Naive B cell (primary cell): ENCODE results near the gene ARIH2. TPM values are rescaled to one million over a fixed set of nuclear protein-coding genes. Genes with fewer than 3 reads are reported as not detected.

Experiments
- ATAC-seq, 2 donors: fragments of 150-1000 bp; cut with Tn5 transposase; 2 replicates each; pipeline ENCODE4 v1.10.0; 2021; ENCODE audit warnings: low read depth in 2 of 2, mild to moderate bottlenecking in 2 of 2, moderate library complexity in 2 of 2
- DNase-seq: peaks from one replicate; pipeline ENCODE4 v3.0.0; 2022
- H3K27ac Mint-ChIP-seq, 6 donors: one replicate each; pipeline ENCODE4 v1.8.0; 2020 to 2022; ENCODE audit warnings: mild to moderate bottlenecking in 6 of 6, mixed read lengths in 6 of 6, moderate library complexity in 5 of 6, inconsistent platforms in 2 of 6
- H3K27me3 Mint-ChIP-seq, 3 donors: one replicate each; pipeline ENCODE4 v1.8.0; 2021 to 2022; ENCODE audit warnings: mixed read lengths in 3 of 3, mild to moderate bottlenecking in 1 of 3
- H3K36me3 Mint-ChIP-seq, 2 donors: one replicate each; pipeline ENCODE4 v1.8.0; 2020 to 2022; ENCODE audit warnings: mixed read lengths in 2 of 2, inconsistent platforms in 1 of 2, mild to moderate bottlenecking in 1 of 2
- H3K4me1 Mint-ChIP-seq, 3 donors: one replicate each; pipeline ENCODE4 v1.8.0; 2020 to 2022; ENCODE audit warnings: mixed read lengths in 3 of 3, inconsistent platforms in 1 of 3, mild to moderate bottlenecking in 1 of 3, moderate library complexity in 1 of 3
- H3K4me3 Mint-ChIP-seq, 8 donors: one replicate each; pipeline ENCODE4 v1.8.0; 2020 to 2022; ENCODE audit warnings: mild to moderate bottlenecking in 8 of 8, mixed read lengths in 8 of 8, moderate library complexity in 8 of 8, inconsistent platforms in 2 of 8
- H3K9me3 Mint-ChIP-seq, 7 donors: one replicate each; pipeline ENCODE4 v1.8.0; 2020 to 2022; ENCODE audit warnings: mixed read lengths in 7 of 7, mild to moderate bottlenecking in 5 of 7, inconsistent platforms in 2 of 7, moderate library complexity in 1 of 7
- polyA plus RNA-seq, 6 donors: library from polyadenylated mRNA; unstranded; fragments of 300-500 nt; fragmentation: Illumina TruSeq; gene quantifications; one replicate each; pipeline ENCODE4 v1.2.3, GENCODE V29; 2021; ENCODE audit warnings: low read depth in 6 of 6

ARIH2 gene
- polyA plus RNA-seq, 6 donors from 2014 or later = 109 to 192 (median 122) TPM

- ATAC-seq (no peak), DNase-seq (no peak)
- H3K4me1 Mint-ChIP-seq = peaks cover 0 to 2% (median 0%) of the 10 kb centered on the region in 3 donors
- no peaks in the 10 kb centered on the region for H3K27me3 Mint-ChIP-seq
- H3K36me3 Mint-ChIP-seq = peaks cover 8 to 24% of the 10 kb centered on the region in 2 donors
- peak overlapping the region in 1 of 6 donors; percentile 92 for H3K27ac Mint-ChIP-seq
- no peak overlapping the region for H3K4me3 Mint-ChIP-seq
- H3K9me3 Mint-ChIP-seq = no peaks in the 10 kb centered on the region
Measured at GRCh38 chr3:48966367-48966766, 47.7 kb downstream of the ARIH2 start.

GRCh38 chr3:48966876-48967361 lies 48.3 kb downstream of the ARIH2 start:
- Mint-ChIP-seq H3K27ac (peak overlapping the region in 1 of 6 donors; percentile 39), H3K36me3 (peaks cover 8 to 30% of the 10 kb centered on the region in 2 donors)

GRCh38 chr3:48970586-48970985 lies 51.9 kb downstream of the ARIH2 start:
- Mint-ChIP-seq H3K9me3 (no peaks in the 10 kb centered on the region), H3K4me1 (peaks cover 0 to 2% (median 0%) of the 10 kb centered on the region in 3 donors), H3K36me3 (peaks cover 8 to 18% of the 10 kb centered on the region in 2 donors), H3K27me3 (no peaks in the 10 kb centered on the region), H3K4me3 (no peak overlapping the region), H3K27ac (no peak overlapping the region)
- ATAC-seq = no peak
- DNase-seq = no peak

More at GRCh38 chr3:48966876-48967361, 48.3 kb downstream of the ARIH2 start:
- Mint-ChIP-seq H3K4me3 (no peak overlapping the region), H3K9me3 (no peaks in the 10 kb centered on the region), H3K27me3 (no peaks in the 10 kb centered on the region), H3K4me1 (peaks cover 0 to 2% (median 0%) of the 10 kb centered on the region in 3 donors)
- DNase-seq (no peak), ATAC-seq (no peak)

- Mint-ChIP-seq H3K36me3 (peaks cover 12 to 22% of the 10 kb centered on the region in 2 donors), H3K27ac (peak overlapping the region in 1 of 6 donors; percentile 90), H3K4me1 (no peaks in the 10 kb centered on the region), H3K4me3 (no peak overlapping the region), H3K27me3 (no peaks in the 10 kb centered on the region), H3K9me3 (no peaks in the 10 kb centered on the region)
- DNase-seq (no peak), ATAC-seq (no peak)
Measured at GRCh38 chr3:48974076-48974864, 55.6 kb downstream of the ARIH2 start.

- Mint-ChIP-seq H3K9me3 (no peaks in the 10 kb centered on the region), H3K27ac (peak overlapping the region in 2 of 6 donors; percentile 26 to 80), H3K27me3 (no peaks in the 10 kb centered on the region), H3K4me1 (no peaks in the 10 kb centered on the region), H3K4me3 (no peak overlapping the region), H3K36me3 (peaks cover 8 to 23% of the 10 kb centered on the region in 2 donors)
- DNase-seq (no peak), ATAC-seq (no peak)
Measured at GRCh38 chr3:48979451-48979850, 60.8 kb downstream of the ARIH2 start.

GRCh38 chr3:48980295-48980694 lies 61.7 kb downstream of the ARIH2 start:
- peaks cover 8 to 23% of the 10 kb centered on the region in 2 donors for H3K36me3 Mint-ChIP-seq
- no peak for ATAC-seq
- H3K27ac Mint-ChIP-seq = no peak overlapping the region

GRCh38 chr3:48982016-48982415 lies 63.4 kb downstream of the ARIH2 start:
- Mint-ChIP-seq H3K36me3 (peaks cover 8 to 23% of the 10 kb centered on the region in 2 donors), H3K9me3 (no peaks in the 10 kb centered on the region), H3K4me3 (no peak overlapping the region), H3K4me1 (no peaks in the 10 kb centered on the region), H3K27ac (no peak overlapping the region), H3K27me3 (no peaks in the 10 kb centered on the region)
- DNase-seq (no peak), ATAC-seq (no peak)

More at GRCh38 chr3:48980295-48980694, 61.7 kb downstream of the ARIH2 start:
- Mint-ChIP-seq H3K27me3 (no peaks in the 10 kb centered on the region), H3K4me3 (no peak overlapping the region), H3K9me3 (no peaks in the 10 kb centered on the region), H3K4me1 (no peaks in the 10 kb centered on the region)
- DNase-seq = no peak

GRCh38 chr3:48982686-48983085 lies 64.0 kb downstream of the ARIH2 start:
- DNase-seq (no peak), ATAC-seq (no peak)
- Mint-ChIP-seq H3K36me3 (peaks cover 8 to 23% of the 10 kb centered on the region in 2 donors), H3K27ac (peak overlapping the region in 1 of 6 donors; percentile 39), H3K4me3 (peak overlapping the region in 1 of 8 donors; percentile 30), H3K4me1 (peaks cover under 1 to 2% (median 1%) of the 10 kb centered on the region in 3 donors), H3K9me3 (no peaks in the 10 kb centered on the region), H3K27me3 (no peaks in the 10 kb centered on the region)

- ATAC-seq = no peak
- Mint-ChIP-seq H3K27ac (peak overlapping the region in 1 of 6 donors; percentile 49), H3K9me3 (no peaks in the 10 kb centered on the region)
Measured at GRCh38 chr3:48983096-48983495, 64.5 kb downstream of the ARIH2 start.

GRCh38 chr3:48984663-48985062 lies 66.0 kb downstream of the ARIH2 start:
- no peaks in the 10 kb centered on the region for H3K9me3 Mint-ChIP-seq
- H3K27me3 Mint-ChIP-seq = no peaks in the 10 kb centered on the region
- peaks cover 11 to 16% (median 14%) of the 10 kb centered on the region in 3 donors for H3K4me1 Mint-ChIP-seq
- H3K36me3 Mint-ChIP-seq = peaks cover under 1 to 17% of the 10 kb centered on the region in 2 donors
- ATAC-seq (no peak), DNase-seq (no peak)
- H3K4me3 Mint-ChIP-seq = no peak overlapping the region
- H3K27ac Mint-ChIP-seq = peak overlapping the region in 2 of 6 donors; percentile 49 to 78

More at GRCh38 chr3:48983096-48983495, 64.5 kb downstream of the ARIH2 start:
- Mint-ChIP-seq H3K27me3 (no peaks in the 10 kb centered on the region), H3K4me1 (peaks cover 4 to 5% (median 5%) of the 10 kb centered on the region in 3 donors), H3K4me3 (peak overlapping the region in 2 of 8 donors; percentile 30 to 39), H3K36me3 (peaks cover 8 to 23% of the 10 kb centered on the region in 2 donors)
- no peak for DNase-seq

- Mint-ChIP-seq H3K27ac (peak overlapping the region in 3 of 6 donors; percentile 1 to 23 (median 6)), H3K36me3 (peaks cover 0 to 17% of the 10 kb centered on the region in 2 donors), H3K4me3 (no peak overlapping the region)
Measured at GRCh38 chr3:48985831-48986376, 67.3 kb downstream of the ARIH2 start.

GRCh38 chr3:48989126-48989795 lies 70.6 kb downstream of the ARIH2 start:
- peak overlapping the region in 5 of 6 donors; percentile 24 to 90 (median 80) for H3K27ac Mint-ChIP-seq
- DNase-seq (no peak), ATAC-seq (no peak)
- peak overlapping the region; percentile 83 to 94 (median 90) for H3K4me3 Mint-ChIP-seq
- H3K4me1 Mint-ChIP-seq = peaks cover 23 to 39% (median 38%) of the 10 kb centered on the region in 3 donors
- H3K27me3 Mint-ChIP-seq = no peaks in the 10 kb centered on the region
- no peaks in the 10 kb centered on the region for H3K9me3 Mint-ChIP-seq
- no peaks in the 10 kb centered on the region for H3K36me3 Mint-ChIP-seq

More at GRCh38 chr3:48985831-48986376, 67.3 kb downstream of the ARIH2 start:
- Mint-ChIP-seq H3K4me1 (peaks cover 16 to 21% (median 19%) of the 10 kb centered on the region in 3 donors), H3K27me3 (no peaks in the 10 kb centered on the region), H3K9me3 (no peaks in the 10 kb centered on the region)
- ATAC-seq (no peak), DNase-seq (no peak)
